GM12891 (cell line): ENCODE results near the gene GAPDHS.

Source experiments
- POLR2A ChIP-seq: IDR thresholded peaks from 2 replicates; pipeline ENCODE4 v1.6.1; 2011; ENCODE audit warnings: low read depth, low read length, control low read depth
- POLR2AphosphoS5 ChIP-seq: IDR thresholded peaks from 2 replicates; pipeline ENCODE4 v1.6.1; 2011; ENCODE audit warnings: low read depth, low read length, control low read depth
- POU2F2 ChIP-seq: IDR thresholded peaks from 2 replicates; pipeline ENCODE4 v1.6.1; 2011; ENCODE audit warnings: low read depth, mild to moderate bottlenecking, control low read depth, low read length, moderate library complexity
- TAF1 ChIP-seq: IDR thresholded peaks from 2 replicates; pipeline ENCODE4 v1.6.1; 2011; ENCODE audit warnings: low read depth, low read length, control low read depth

DNA sequence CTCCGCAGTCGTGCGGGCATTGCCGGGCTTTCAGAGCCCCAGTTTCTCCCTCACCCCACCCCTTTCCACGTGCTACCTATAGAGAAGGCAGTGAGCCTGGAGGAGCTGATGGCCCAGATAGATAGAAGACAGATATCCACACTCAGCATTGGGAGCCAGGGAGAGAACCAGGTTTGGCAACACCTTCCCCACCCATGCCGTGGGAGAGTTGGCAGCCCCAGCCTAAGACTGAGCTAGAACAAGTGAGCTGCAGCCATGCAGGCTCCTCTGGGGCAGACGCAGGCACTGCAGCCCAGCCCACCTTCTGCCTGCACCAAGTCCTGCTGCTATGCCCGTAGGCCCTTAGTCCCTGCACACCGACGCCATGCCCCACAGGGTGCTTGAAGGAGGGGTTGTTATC, 32.6 kb upstream of the GAPDHS start:
- TF ChIP-seq POLR2AphosphoS5 = no peak
- no peak for TF ChIP-seq TAF1
- TF ChIP-seq POLR2A = no peak
- no peak for TF ChIP-seq POU2F2
